ENCODE results near the gene ACER3. TPM values are rescaled to one million over a fixed set of nuclear protein-coding genes. Genes with fewer than 3 reads are reported as not detected.

The ACER3 gene
- total and polyA plus RNA-seq, 2 donors (not counting 1 experiment from before 2014, with no cell fraction given): 3.3 to 12.9 TPM

- H3K27me3 Mint-ChIP-seq: no peaks in the 10 kb centered on the region
- Histone ChIP-seq H3K4me1 (ENCODE audit: control insufficient read depth in 2 of 2, insufficient read depth in 2 of 2, low read length in 2 of 2) (no peaks in the 10 kb centered on the region), H3K9me3 (ENCODE audit: control extremely low read depth in 1 of 3, control insufficient read depth in 2 of 3, insufficient read depth in 1 of 3, low read length in 2 of 3) (no peaks in the 10 kb centered on the region), H3K4me2 (replicated peaks; ENCODE audit: low read depth, low read length, poor library complexity, severe bottlenecking) (no peak overlapping the region), H3K9ac (ENCODE audit: low read length) (no peak overlapping the region), H3K27me3 (replicated peaks in 1 of 4; ENCODE audit: control extremely low read depth in 1 of 4, control insufficient read depth in 3 of 4, insufficient read depth in 4 of 4, low read length in 3 of 4) (no peaks in the 10 kb centered on the region), H3K79me2 (ENCODE audit: control insufficient read depth, insufficient read depth, low read length) (peaks cover 5% of the 10 kb centered on the region), H3K36me3 (replicated peaks in 1 of 2; ENCODE audit: control extremely low read depth in 1 of 2, control insufficient read depth in 1 of 2, extremely low read depth in 1 of 2, insufficient read depth in 2 of 2, low read length in 1 of 2) (peaks cover 0 to 2% of the 10 kb centered on the region in 2 experiments), H2AFZ (ENCODE audit: insufficient read depth, low read depth, low read length, poor library complexity, severe bottlenecking) (no peak overlapping the region), H3K4me3 (ENCODE audit: control extremely low read depth in 1 of 5, extremely low read depth in 1 of 5, insufficient read depth in 1 of 5, low read depth in 2 of 5, low read length in 4 of 5) (no peak overlapping the region), H4K20me1 (ENCODE audit: control insufficient read depth, insufficient read depth, low read length, poor library complexity, severe bottlenecking) (no peaks in the 10 kb centered on the region), H3K27ac (ENCODE audit: low read length in 2 of 2) (no peak overlapping the region)
- H3K9me3 Mint-ChIP-seq (ENCODE audit: insufficient read depth): no peaks in the 10 kb centered on the region
- DNase-seq (no peak), ATAC-seq (ENCODE audit: low read depth) (no peak)
- H3K4me1 Mint-ChIP-seq: no peaks in the 10 kb centered on the region
- intact Hi-C loops (cut with micrococcal nuclease): no loop called here
- no peak overlapping the region for H3K27ac Mint-ChIP-seq
- POLR2A ChIA-PET: no interaction called here
- CTCF ChIA-PET: no interaction called here
- H3K4me3 Mint-ChIP-seq: no peak overlapping the region
- no CpG with 5 or more reads among the region's 2 CpGs for WGBS (ENCODE audit: insufficient coverage)
- TF ChIP-seq EZH2 (IDR thresholded peaks at IDR 0.05; ENCODE audit: borderline replicate concordance, insufficient read depth, low read depth, low read length, poor library complexity, severe bottlenecking) (no peak), CTCF (IDR thresholded peaks at IDR 0.05) (no peak)
Measured at GRCh38 chr11:76891793-76892192, 31.1 kb downstream of the ACER3 start.

- Mint-ChIP-seq H3K27ac (no peak overlapping the region), H3K4me3 (no peak overlapping the region), H3K4me1 (no peaks in the 10 kb centered on the region), H3K9me3 (ENCODE audit: insufficient read depth) (no peaks in the 10 kb centered on the region), H3K27me3 (no peaks in the 10 kb centered on the region)
- intact Hi-C loops (cut with micrococcal nuclease): no loop called here
- H3K4me3 ChIP-seq (ENCODE audit: control extremely low read depth in 1 of 5, extremely low read depth in 1 of 5, insufficient read depth in 1 of 5, low read depth in 2 of 5, low read length in 4 of 5): no peak overlapping the region
- DNase-seq: no peak
- no peak overlapping the region for H3K9ac ChIP-seq (ENCODE audit: low read length)
- no peaks in the 10 kb centered on the region for H4K20me1 ChIP-seq (ENCODE audit: control insufficient read depth, insufficient read depth, low read length, poor library complexity, severe bottlenecking)
- H3K4me2 ChIP-seq (replicated peaks; ENCODE audit: low read depth, low read length, poor library complexity, severe bottlenecking): no peak overlapping the region
- no CpG with 5 or more reads among the region's 1 CpG for WGBS (ENCODE audit: insufficient coverage)
- H3K27ac ChIP-seq (ENCODE audit: low read length in 2 of 2): no peak overlapping the region
- H2AFZ ChIP-seq (ENCODE audit: insufficient read depth, low read depth, low read length, poor library complexity, severe bottlenecking): no peak overlapping the region
- no peaks in the 10 kb centered on the region for H3K9me3 ChIP-seq (ENCODE audit: control extremely low read depth in 1 of 3, control insufficient read depth in 2 of 3, insufficient read depth in 1 of 3, low read length in 2 of 3)
- POLR2A ChIA-PET: no interaction called here
- peaks cover 5% of the 10 kb centered on the region for H3K79me2 ChIP-seq (ENCODE audit: control insufficient read depth, insufficient read depth, low read length)
- TF ChIP-seq CTCF (IDR thresholded peaks at IDR 0.05): no peak
- TF ChIP-seq EZH2 (IDR thresholded peaks at IDR 0.05; ENCODE audit: borderline replicate concordance, insufficient read depth, low read depth, low read length, poor library complexity, severe bottlenecking): no peak
- no peaks in the 10 kb centered on the region for H3K4me1 ChIP-seq (ENCODE audit: control insufficient read depth in 2 of 2, insufficient read depth in 2 of 2, low read length in 2 of 2)
- no peaks in the 10 kb centered on the region for H3K27me3 ChIP-seq (replicated peaks in 1 of 4; ENCODE audit: control extremely low read depth in 1 of 4, control insufficient read depth in 3 of 4, insufficient read depth in 4 of 4, low read length in 3 of 4)
- no peak for ATAC-seq (ENCODE audit: low read depth)
- CTCF ChIA-PET: interaction anchor here (1.5 kb wide), 1 partner anchor 27 kb away, joined by 5 read pairs; no protein-coding TSS in a partner anchor
- H3K36me3 ChIP-seq (replicated peaks in 1 of 2; ENCODE audit: control extremely low read depth in 1 of 2, control insufficient read depth in 1 of 2, extremely low read depth in 1 of 2, insufficient read depth in 2 of 2, low read length in 1 of 2): peaks cover 0 to 2% of the 10 kb centered on the region in 2 experiments
Measured at GRCh38 chr11:76892306-76892705, 31.6 kb downstream of the ACER3 start.
